T-helper 2 cell treated with Interferon-gamma antibody and Interleukin-4, amounts not matched to agents 100 ng/mL and 5 ng/mL, for 36 hours (primary cell): ENCODE data around the gene SLC29A1. TPM values are rescaled to one million over a fixed set of nuclear protein-coding genes. Genes with fewer than 3 reads are reported as not detected.
"Not testable (repeated sequence)": the region's sequence is repeated elsewhere in the genome, so short reads cannot be mapped to it uniquely, and the experiment has no call there.

Source experiments
- intact Hi-C: fragments of 100-400 bp; cut with micrococcal nuclease; formaldehyde crosslinking; loops from one replicate; pipeline ENCODE4 v1.15.1; 2023
- total RNA-seq: library from RNA; stranded (reverse); gene quantifications from 2 replicates; pipeline ENCODE4 v1.2.3, GENCODE V29; 2022

Gene SLC29A1
- total RNA-seq, 1 donor from 2014 or later: 59.9 TPM

DNA sequence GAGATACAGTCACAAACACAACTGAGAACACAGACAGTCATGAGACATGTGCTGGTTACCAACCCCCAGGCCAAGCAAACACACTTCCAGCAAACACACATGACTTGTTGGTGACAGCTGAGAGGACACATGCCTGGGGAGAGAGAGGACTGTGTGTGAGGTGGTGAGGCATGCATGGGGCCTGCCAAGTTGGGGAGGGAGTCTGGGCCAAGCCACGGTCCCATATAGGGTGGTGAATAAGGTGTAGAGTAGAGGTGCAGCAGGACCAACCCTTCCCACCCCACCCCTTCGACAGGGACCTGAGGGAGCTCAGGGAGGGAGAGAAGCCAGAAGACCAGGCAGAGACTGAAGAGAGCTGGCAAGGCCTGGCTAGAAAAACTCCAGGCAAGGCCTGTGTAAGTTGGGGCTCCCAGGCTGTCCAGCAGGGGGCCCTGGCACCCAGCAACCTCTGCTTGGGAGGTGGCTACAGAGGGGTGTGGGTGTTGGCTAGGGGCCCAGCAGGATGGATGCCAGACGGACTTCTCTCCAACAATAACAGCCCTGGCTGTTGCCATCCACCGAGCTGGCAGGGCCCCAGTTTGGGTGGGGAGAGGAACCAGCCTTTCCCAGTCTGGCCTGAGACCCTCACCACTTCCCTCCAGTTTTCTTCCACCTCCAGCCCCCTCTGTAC, 2.0 kb upstream of the SLC29A1 start:
- intact Hi-C loops: loop anchor here (1.0 to 5.0 kb wide), 4 partner anchors 17 to 1791 kb away; partner anchors contain the start of genes MRPL14, NFKBIE and TMEM63B

DNA sequence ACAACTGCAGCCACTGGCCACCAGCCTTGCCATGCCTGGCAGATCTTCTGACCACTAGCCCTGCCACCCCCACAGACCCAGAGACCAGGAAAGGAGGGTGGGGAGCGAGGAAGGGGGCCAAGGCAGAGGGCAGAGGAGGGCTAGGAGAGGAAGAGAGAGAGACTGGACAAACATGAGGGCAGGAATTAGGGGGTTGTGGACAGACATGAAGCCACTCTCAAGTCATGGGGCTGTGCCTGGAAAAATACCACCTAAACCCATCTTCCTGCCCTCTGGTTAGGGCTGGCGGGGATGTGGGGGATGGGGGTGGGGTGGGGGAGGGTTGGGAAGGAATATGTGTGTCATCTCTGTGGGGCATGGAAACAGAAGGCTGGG, 1.4 kb upstream of the SLC29A1 start:
- intact Hi-C loops: loop anchor here (1.0 to 5.0 kb wide), 4 partner anchors 16 to 1790 kb away; partner anchors contain the start of genes MRPL14, NFKBIE and TMEM63B

DNA sequence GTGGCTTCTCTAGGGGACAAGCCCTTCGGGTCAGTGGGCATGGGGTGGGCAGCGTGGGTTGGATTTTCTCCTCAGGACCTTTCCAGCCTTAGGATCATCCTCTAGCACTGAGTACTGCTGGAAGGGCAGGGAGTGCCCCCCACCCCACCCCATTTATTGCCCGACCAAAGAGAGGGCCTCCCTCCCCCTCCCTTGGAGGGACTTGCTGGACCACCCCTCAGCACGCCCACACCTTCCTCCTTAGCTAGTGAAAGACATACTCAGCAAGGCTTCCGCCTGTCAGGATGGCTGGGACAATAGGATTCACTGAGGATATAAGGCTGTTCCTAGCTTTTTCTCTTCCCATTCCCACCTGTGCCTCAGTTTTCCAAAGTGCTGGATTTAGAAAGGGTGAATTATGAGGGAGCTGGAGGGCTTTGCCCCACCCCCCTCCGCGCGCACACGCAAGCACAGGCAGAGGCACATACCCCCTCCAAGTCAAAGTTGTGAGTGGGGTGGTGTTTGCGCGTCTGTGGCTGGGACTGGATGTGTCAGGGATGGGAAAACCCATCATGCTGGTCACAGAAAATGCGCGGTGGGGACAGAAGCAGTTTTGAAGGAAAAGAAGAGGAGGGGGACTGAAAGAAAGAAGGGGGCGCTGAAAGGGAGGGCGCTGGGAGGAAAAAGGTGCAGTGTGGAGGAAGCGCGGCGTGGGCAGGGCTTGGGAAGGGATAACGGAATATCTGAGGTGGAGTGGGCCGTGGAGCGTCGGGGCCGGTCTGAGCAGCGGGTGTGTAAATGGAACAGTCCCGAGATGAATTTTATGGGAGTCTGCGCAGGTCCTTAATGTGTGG, 693 bp upstream of the SLC29A1 start:
- intact Hi-C loops: loop anchor here (5.0 kb wide), 2 partner anchors 95 to 1790 kb away; partner anchors contain the start of genes MRPL14 and TMEM63B

DNA sequence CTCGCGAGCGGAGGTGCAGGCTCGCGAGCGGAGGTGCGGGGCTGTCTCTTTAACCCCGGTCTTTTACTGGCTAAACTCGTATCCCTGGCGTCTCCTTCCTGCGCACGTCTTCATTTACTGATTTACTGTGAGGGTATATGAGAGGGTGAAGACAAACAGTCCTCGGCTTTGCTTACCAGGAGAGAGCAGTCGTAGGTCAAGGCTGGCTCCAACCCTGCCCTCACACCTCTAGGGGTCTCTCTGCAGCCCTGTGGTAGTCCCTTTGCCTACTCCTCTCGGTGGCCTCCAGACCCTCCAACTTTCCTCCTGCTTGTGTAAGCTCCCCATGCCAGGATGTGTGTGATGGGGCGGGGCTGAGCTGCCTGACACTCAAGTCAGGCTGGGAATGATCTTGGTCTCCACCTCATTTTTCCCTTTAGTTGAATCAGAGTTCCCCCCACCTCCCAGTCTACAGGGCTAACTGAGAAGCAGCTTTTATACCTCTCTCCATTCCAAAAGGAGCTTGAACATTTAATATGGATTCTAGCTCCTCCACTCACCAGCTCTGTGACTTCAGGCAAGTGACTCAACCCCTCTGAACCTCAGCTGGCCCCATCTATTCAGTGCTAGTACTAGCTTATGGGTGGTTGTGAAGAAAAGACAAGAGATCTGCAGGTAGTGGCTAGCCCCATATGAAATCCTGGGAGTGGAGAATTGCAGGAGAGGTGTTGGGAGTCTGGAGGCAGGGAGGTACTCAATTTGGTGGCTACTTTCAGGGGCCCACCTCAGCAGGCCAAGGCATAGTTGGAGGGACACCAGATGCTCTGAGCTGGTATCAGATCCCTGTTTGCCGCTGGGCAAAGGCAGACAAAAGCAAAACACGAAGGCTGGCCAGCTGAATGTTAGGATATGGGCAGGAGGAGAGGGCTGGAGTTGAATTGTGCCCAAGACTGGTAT, 902 bp downstream of the SLC29A1 start:
- intact Hi-C loops: loop anchor here (5.0 kb wide), 2 partner anchors 97 to 1788 kb away; partner anchors contain the start of genes MRPL14 and TMEM63B

DNA sequence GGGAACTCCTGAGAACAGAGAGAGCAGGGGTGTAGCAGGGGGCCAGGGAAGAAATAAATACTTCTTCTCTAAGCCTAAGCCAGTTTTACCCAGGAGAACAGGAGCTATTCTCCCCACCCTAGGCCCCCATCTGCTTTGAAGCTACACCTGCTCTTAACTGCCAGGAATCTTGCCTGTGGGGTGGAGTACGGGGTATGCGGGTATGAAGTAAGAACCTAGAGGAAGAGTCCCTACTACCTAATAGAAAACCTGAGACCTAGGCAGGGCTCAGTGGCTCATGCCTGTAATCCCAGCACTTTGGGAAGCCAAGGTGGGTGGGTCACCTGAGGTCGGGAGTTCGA, 1.5 kb downstream of the SLC29A1 start:
- intact Hi-C loops: loop anchor here (5.0 kb wide), 2 partner anchors 98 to 1787 kb away; partner anchors contain the start of genes MRPL14 and TMEM63B

DNA sequence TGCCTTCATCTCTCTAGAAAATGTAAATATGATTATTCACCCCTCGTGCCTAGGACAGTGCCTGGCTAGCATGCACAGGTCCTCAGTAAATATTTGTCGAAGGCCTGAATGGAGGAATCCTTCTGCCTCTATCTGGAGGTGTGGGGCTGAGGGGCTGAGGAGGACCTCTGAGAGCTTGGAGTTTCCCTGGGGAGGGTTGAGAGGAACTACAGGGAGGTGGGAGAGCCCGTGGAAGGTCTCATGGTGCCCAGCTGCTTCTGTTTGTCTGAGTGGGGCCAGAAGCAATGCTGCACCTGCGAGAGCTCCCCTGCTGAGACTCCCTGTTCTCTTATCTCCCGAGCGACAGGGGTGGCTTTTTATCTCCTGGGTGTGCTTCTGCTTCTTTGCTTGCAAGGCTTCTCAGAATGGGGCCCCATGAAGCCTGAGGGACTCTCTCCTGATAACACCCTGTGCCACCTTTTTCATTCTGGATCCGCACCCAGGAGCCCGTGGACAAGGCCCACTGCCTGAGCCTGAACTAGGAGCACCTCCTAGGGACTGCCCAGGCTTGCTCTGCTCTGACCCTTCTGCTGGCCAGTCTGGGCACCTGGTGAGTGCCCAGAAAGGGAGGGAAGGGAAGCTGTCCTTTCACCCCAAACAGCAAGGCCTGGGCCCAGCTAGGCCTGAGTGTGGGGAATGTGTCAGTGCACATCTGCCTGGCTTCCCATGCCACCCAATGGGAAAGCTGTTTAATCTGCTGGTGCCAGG, 2.4 kb downstream of the SLC29A1 start:
- intact Hi-C loops: no loop called here

DNA sequence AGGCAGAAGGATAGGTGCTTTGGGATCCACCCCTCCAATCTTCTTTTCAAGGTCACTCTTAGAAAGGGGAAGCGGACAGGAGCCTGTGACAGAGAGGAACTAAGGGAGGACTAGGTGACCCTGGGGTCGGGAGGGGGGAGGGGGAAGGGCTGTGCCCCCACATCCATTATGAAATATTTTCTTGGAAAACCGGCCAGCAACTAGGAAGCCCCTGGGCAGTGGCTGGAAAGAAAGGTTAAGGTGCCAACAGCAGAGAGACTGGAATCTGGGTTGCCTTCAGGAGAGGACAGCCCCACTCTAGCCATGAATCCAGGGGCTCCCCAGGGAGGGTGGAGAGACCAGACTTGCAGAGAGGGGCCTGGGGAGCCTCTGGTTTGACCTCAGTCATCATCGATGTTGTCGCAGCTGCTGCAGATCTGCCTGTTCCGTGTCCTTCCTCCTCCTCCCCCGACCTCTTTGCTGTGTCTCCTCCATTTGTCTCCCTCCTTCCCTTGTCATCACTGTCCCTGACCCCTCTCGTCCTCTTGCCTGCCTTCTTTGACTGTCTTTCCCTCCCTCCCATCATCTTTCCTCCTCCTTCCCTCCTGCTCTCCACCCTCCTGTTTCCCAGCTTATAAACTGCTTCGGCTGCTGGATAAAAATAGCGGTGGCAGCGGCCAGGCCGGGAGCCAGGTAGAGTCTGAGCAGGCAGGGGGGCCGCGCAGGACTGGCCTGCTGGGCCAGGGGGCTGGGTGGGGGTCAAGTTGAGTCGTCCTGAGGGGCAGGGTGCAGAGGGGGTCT, 3.2 kb downstream of the SLC29A1 start:
- intact Hi-C loops: no loop called here

DNA sequence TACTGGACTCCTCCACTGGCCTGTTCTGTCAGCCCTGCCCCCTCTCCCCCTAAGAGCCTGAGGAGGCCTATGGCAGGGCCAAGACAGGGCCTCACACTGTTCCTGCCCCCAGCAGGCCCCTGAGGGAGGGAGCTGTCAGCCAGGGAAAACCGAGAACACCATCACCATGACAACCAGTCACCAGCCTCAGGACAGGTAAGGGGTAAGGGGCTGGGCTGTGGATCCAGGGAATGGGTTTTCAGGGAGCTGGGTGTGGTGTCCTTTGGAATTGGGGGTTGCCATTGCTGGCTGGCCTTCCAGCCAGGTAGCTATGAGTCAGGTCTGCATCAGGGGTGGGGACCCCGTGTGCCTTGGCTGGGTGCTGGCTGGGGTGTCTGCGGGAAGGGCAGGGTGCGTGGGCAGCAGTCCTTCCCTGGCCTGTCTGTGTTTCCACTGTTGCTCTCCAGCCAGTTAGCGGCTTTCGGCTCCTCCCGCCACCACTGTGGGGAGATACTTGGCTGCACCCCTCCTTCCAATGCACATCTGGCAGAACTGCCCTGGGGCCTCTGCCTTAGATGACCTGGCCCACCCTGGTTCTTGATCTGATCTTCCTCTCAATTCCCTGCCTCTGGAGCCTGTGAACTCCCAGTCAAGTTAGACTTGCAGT, 3.9 kb downstream of the SLC29A1 start:
- intact Hi-C loops: no loop called here

DNA sequence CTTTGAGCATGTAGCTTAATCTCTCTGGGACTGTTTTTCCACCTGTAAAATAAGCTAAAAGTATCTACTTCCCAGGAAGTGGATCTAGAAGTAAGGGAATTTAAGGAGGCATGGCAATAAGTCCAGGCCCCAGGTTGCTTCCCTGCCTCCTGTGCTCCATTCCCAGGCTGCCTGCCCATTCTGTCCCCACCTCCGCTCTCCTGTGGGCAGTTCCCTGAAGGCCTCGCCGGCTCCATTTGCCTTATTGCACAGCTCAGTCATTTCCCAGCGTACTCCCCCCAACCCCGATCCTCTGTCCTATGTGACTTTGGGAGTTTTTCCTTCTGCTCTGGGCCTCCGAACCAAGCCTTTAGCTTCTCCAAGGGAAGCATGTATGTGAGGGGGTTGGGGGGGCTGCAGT, 4.6 kb downstream of the SLC29A1 start:
- intact Hi-C loops: no loop called here

DNA sequence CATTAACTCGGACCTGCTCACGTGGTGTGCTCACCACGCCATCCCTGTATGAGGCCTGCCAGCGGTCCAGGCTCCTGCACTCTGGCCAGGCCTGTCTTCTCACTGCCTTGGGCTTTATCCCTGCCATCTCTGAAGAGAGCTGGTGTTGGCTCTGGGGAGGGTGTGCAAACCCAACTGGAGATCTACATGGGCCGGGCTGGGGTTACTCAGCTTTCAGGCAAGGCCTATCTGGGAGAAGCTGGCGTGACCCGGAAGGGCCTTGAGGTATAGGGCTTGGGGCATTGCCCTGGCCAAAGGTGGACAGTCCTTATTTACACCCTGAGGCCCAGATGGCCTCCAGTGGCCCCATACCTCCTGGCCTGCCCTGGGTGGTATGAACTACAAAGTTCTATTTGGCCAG, 5.0 kb downstream of the SLC29A1 start:
- intact Hi-C loops: no loop called here

DNA sequence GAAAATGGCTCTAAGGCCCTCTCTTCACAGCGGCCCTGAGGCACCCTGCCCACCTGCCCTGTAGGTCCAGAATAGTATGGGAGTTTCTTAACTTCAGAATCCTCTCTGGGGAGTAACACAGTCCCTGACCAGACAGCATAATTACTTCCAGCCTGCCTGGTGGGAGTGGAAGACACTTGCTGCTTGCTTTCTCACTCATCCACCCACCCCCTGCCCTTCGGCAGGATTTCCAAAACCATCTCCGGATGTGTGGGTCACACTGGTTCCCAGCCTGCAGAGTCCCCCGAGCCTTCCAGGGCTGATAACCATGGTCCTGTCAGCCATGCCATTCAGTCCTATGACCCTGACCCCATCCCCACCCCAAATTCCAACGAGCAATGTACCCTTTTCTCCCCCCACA, 5.4 kb downstream of the SLC29A1 start:
- intact Hi-C loops: no loop called here

DNA sequence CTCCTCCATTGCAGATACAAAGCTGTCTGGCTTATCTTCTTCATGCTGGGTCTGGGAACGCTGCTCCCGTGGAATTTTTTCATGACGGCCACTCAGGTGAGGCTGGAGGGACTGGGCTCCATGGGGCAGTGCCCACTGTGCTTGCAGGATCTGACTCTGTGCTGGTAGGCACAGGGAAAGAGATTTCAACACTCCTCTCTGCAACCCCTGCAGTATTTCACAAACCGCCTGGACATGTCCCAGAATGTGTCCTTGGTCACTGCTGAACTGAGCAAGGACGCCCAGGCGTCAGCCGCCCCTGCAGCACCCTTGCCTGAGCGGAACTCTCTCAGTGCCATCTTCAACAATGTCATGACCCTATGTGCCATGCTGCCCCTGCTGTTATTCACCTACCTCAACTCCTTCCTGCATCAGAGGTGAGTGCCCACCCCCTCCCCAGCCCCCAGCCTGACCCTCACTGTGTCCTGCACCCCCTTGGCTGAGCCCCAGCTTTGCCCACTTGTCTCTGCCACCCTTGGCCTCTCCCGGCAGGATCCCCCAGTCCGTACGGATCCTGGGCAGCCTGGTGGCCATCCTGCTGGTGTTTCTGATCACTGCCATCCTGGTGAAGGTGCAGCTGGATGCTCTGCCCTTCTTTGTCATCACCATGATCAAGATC, 6.1 kb downstream of the SLC29A1 start:
- intact Hi-C loops: no loop called here

DNA sequence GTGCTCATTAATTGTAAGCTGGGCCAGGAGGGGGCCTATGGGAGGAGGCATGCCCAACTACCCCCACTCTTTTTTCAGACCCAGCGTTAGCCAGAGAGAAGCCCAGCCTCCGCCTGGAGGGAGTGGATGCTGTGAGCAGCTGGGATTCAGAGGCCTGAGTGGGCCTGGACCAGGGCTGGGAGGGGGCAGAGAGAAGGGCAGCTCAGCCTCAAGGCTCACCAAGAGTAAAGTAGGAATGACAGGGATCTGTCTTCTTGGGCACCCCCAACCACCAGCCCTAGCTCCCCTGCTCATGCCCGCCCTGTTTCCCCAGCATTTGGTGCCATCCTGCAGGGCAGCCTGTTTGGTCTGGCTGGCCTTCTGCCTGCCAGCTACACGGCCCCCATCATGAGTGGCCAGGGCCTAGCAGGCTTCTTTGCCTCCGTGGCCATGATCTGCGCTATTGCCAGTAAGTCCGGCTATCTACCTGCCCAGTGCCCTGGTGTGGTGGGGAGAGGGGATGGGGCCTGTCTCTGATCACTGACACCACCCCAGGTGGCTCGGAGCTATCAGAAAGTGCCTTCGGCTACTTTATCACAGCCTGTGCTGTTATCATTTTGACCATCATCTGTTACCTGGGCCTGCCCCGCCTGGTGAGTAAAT, 6.8 kb downstream of the SLC29A1 start:
- intact Hi-C loops: no loop called here

DNA sequence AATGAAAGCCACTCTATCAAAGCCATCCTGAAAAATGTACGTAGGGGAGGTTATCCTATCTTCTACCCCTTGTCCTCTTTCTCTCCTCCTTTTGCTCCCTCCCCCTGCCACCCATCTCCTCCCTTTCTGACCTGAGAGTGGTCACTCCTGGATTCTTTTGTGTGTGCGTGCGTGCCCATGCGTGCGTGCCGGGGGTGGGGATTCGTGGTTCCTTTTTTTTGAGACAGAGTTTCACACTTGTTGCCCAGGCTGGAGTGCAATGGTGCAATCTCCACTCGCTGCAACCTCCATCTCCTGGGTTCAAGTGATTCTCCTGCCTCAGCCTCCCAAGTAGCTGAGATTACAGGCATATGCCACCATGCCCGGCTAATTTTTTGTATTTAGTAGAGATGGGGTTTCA, 8.0 kb downstream of the SLC29A1 start:
- intact Hi-C loops: not testable (repeated sequence)

DNA sequence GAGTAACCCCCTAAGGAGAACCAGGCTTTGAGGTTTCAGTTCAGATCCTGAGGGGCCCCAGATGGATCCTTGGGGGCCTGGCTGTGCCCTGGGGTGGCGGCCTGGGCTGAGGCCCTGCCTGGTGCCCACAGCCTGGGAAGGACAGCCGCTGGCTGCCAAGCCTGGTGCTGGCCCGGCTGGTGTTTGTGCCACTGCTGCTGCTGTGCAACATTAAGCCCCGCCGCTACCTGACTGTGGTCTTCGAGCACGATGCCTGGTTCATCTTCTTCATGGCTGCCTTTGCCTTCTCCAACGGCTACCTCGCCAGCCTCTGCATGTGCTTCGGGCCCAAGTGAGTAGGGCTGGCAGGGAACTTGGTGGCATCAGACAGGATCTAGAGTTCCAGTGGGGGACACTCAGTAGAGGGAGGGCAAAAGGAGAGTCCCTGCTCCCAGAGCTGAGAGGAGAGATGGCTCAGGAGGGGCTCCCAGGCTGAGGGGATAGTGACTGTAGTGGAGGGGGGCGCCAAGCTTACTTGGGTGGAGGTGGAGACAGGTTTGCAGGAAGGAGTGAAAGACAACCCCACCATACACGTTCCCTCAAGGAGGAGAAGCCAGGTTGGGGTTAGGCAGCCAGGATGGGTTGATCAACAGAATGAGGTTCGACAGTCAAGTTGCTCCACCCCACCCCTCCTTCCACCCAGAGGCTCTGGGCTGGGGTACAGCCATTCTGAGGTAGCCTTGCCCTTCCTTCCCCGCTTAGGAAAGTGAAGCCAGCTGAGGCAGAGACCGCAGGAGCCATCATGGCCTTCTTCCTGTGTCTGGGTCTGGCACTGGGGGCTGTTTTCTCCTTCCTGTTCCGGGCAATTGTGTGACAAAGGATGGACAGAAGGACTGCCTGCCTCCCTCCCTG, 9.5 kb downstream of the SLC29A1 start:
- intact Hi-C loops: no loop called here

DNA sequence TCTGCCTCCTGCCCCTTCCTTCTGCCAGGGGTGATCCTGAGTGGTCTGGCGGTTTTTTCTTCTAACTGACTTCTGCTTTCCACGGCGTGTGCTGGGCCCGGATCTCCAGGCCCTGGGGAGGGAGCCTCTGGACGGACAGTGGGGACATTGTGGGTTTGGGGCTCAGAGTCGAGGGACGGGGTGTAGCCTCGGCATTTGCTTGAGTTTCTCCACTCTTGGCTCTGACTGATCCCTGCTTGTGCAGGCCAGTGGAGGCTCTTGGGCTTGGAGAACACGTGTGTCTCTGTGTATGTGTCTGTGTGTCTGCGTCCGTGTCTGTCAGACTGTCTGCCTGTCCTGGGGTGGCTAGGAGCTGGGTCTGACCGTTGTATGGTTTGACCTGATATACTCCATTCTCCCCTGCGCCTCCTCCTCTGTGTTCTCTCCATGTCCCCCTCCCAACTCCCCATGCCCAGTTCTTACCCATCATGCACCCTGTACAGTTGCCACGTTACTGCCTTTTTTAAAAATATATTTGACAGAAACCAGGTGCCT, 10.2 kb downstream of the SLC29A1 start:
- intact Hi-C loops: no loop called here
